ENCODE measurements around the gene CLRN2.

DNA sequence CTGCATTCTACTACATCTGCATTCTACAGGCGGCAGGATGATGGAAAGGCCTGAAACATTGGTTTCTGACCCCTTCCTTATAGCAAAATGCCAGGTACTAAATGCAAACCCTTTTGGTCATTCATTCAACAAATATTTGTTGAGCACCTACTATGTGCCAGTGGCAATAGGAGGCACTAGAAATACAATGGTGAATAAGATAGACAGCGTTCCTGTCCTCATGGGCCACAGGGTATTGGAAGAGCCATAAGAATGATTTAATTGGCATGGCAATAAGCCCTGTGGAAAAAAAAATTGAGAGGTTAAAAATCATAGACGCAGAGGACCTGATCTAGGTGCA, 44.7 kb downstream of the CLRN2 start:
- TF ChIP-seq, protein P1, sequence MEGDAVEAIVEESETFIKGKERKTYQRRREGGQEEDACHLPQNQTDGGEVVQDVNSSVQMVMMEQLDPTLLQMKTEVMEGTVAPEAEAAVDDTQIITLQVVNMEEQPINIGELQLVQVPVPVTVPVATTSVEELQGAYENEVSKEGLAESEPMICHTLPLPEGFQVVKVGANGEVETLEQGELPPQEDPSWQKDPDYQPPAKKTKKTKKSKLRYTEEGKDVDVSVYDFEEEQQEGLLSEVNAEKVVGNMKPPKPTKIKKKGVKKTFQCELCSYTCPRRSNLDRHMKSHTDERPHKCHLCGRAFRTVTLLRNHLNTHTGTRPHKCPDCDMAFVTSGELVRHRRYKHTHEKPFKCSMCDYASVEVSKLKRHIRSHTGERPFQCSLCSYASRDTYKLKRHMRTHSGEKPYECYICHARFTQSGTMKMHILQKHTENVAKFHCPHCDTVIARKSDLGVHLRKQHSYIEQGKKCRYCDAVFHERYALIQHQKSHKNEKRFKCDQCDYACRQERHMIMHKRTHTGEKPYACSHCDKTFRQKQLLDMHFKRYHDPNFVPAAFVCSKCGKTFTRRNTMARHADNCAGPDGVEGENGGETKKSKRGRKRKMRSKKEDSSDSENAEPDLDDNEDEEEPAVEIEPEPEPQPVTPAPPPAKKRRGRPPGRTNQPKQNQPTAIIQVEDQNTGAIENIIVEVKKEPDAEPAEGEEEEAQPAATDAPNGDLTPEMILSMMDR (IDR thresholded peaks at IDR 0.05) = no peak
- TF ChIP-seq POLR2AphosphoS5 (IDR thresholded peaks at IDR 0.05) = no peak
